Activated T-helper 1 cell treated with anti-CD3 and anti-CD28 coated beads, Interleukin-12 subunit alpha, Interleukin-12 subunit beta, Interleukin-2, Interleukin-4 antibody, amounts not matched to agents 30 ng/mL and 10 ng/mL and 1 ng/mL, durations not matched to agents 14 hours and 24 hours and 36 hours (primary cell): ENCODE measurements around the gene TMEM204. TPM values are rescaled to one million over a fixed set of nuclear protein-coding genes. Genes with fewer than 3 reads are reported as not detected.

Experiments used
- DNase-seq: peaks from one replicate; pipeline ENCODE4 v3.0.0; 2021; ENCODE audit warnings: low spot score
- H3K27ac Mint-ChIP-seq: one replicate; pipeline ENCODE4 v1.8.0; 2021; ENCODE audit warnings: mild to moderate bottlenecking, mixed read lengths
- H3K27me3 Mint-ChIP-seq: one replicate; pipeline ENCODE4 v1.8.0; 2022; ENCODE audit warnings: mild to moderate bottlenecking, moderate library complexity, mixed read lengths; ENCODE audit not compliant: insufficient read depth
- H3K36me3 Mint-ChIP-seq: one replicate; pipeline ENCODE4 v1.8.0; 2021; ENCODE audit warnings: low read depth, mixed read lengths
- H3K4me1 Mint-ChIP-seq: one replicate; pipeline ENCODE4 v1.8.0; 2021; ENCODE audit warnings: low read depth, mixed read lengths
- H3K4me3 Mint-ChIP-seq: one replicate; pipeline ENCODE4 v1.8.0; 2021; ENCODE audit warnings: mild to moderate bottlenecking, moderate library complexity, mixed read lengths
- H3K9me3 Mint-ChIP-seq: one replicate; pipeline ENCODE4 v1.8.0; 2021; ENCODE audit warnings: mixed read lengths
- intact Hi-C: fragments of 100-400 bp; cut with micrococcal nuclease; formaldehyde crosslinking; loops from one replicate; pipeline ENCODE4 v1.15.1; 2024
- total RNA-seq: library from RNA; stranded (reverse); gene quantifications from 2 replicates; pipeline ENCODE4 v1.2.3, GENCODE V29; 2022

The TMEM204 gene
- total RNA-seq, 1 donor from 2014 or later: 23.7 TPM

DNA sequence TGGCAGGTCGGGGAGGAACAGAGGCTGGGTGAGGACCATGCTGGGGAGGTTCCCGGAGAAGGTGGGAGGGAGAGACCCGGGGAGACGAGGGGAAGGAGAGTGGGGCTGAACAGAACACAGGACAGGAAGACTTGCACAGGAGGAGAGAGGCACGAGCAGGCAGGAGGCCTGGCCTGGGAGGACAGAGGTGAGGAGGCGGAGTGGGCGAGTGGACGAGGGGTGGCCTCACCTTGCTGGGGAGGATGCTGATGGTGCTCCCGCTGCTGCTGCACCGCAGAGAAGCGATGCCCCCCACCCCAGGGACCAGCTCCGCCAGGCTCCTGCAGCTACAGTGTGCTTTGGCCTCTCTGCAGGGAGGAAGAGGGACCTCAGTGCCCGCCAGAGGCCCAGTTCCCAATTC lies 34.5 kb downstream of the TMEM204 start:
- DNase-seq: no peak
- Mint-ChIP-seq H3K4me3 (no peak overlapping the region), H3K36me3 (no peaks in the 10 kb centered on the region), H3K27ac (no peak overlapping the region), H3K4me1 (no peaks in the 10 kb centered on the region), H3K27me3 (no peaks in the 10 kb centered on the region), H3K9me3 (no peaks in the 10 kb centered on the region)
- intact Hi-C loops: no loop called here

DNA sequence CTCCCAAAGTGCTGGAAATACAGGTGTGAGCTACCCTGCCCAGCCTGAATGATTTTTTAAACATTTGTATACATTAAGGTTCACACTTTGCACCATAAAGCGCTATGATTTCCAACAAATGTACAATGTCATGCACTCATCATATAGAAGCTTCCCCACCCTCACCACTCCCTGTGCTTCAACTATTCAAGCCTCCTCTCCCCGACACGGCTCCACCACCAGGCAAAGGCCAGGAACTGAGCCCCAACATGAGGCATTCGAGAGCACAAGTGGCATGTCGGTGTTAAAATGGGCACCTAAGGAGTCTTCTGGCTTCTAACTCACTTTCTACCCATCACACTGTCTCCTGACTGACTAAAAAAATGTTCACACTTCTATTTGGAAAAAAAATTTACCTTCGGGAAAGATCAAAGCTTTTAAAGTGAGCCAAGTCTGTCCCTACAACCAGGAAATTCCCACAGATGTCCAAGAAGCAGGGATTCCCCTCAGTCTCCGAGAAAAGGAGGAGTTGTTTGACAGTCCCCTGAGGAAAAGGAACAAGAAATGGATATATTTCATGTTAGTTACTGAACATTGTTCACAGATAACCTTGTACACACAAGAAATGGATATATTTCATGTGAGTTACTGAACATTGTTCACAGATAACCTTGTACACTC lies 37.7 kb downstream of the TMEM204 start:
- Mint-ChIP-seq H3K4me3 (no peak overlapping the region), H3K27me3 (no peaks in the 10 kb centered on the region), H3K27ac (no peak overlapping the region), H3K9me3 (no peaks in the 10 kb centered on the region), H3K36me3 (no peaks in the 10 kb centered on the region), H3K4me1 (no peaks in the 10 kb centered on the region)
- DNase-seq: no peak
- intact Hi-C loops: no loop called here

DNA sequence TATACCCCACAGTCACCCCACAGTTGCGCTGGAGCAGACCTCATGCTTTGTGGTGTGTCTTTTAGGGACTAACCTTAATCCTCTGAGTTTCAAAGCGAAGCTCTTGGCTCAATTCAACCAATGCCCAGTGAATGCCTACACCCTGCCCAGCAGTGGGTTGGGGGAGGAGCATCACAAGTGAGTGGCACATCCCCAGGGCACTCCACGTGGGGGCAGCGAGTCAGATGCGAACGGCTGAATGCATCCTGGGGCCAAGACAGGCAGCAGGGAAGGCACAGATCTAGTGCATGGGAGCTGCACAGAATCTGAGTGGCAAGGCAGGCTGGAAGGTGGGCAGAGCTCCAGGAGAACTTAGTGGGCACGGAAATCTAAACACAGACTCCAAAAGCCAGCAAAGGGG lies 39.2 kb downstream of the TMEM204 start:
- Mint-ChIP-seq H3K27ac (peak overlapping the region; percentile 34), H3K27me3 (no peaks in the 10 kb centered on the region), H3K4me1 (no peaks in the 10 kb centered on the region), H3K36me3 (no peaks in the 10 kb centered on the region), H3K9me3 (no peaks in the 10 kb centered on the region), H3K4me3 (no peak overlapping the region)
- intact Hi-C loops: no loop called here
- DNase-seq: no peak

DNA sequence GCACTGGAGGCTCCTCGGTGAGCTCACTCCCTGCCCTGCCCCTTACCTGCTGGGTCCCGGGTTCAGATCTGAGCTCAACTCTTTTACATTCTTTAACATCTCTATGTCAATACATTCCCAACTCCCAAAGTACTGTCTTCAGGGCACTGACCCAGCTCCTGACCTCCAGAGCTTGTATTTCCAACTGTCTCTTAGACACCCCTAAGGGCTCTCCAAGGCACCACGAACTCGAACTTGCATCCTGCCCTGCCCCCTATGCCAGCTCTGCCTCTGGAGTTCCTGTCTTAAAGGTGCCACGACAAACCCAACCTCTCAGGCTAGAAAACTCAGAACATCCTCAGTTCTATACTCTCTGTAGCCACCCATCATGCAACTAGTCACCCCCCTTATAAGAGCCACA lies 39.8 kb downstream of the TMEM204 start:
- Mint-ChIP-seq H3K36me3 (no peaks in the 10 kb centered on the region), H3K9me3 (no peaks in the 10 kb centered on the region), H3K27ac (no peak overlapping the region), H3K27me3 (no peaks in the 10 kb centered on the region), H3K4me1 (no peaks in the 10 kb centered on the region), H3K4me3 (no peak overlapping the region)
- intact Hi-C loops: no loop called here
- no peak for DNase-seq

- H3K9me3 Mint-ChIP-seq: no peaks in the 10 kb centered on the region
- no peak for DNase-seq
- no peak overlapping the region for H3K27ac Mint-ChIP-seq
- intact Hi-C loops: no loop called here
- no peaks in the 10 kb centered on the region for H3K27me3 Mint-ChIP-seq
- H3K4me3 Mint-ChIP-seq: no peak overlapping the region
- H3K36me3 Mint-ChIP-seq: no peaks in the 10 kb centered on the region
- no peaks in the 10 kb centered on the region for H3K4me1 Mint-ChIP-seq
Observed at GRCh38 chr16:1575578-1575977, 42.1 kb downstream of the TMEM204 start.

- DNase-seq: no peak
- H3K4me1 Mint-ChIP-seq: no peaks in the 10 kb centered on the region
- H3K27ac Mint-ChIP-seq: no peak overlapping the region
- H3K4me3 Mint-ChIP-seq: no peak overlapping the region
- no peaks in the 10 kb centered on the region for H3K27me3 Mint-ChIP-seq
- H3K36me3 Mint-ChIP-seq: no peaks in the 10 kb centered on the region
- H3K9me3 Mint-ChIP-seq: no peaks in the 10 kb centered on the region
- intact Hi-C loops: loop anchor here (1.0 kb wide), 1 partner anchor 44 kb away; no protein-coding TSS in a partner anchor
Observed at GRCh38 chr16:1579214-1579613, 45.7 kb downstream of the TMEM204 start.

DNA sequence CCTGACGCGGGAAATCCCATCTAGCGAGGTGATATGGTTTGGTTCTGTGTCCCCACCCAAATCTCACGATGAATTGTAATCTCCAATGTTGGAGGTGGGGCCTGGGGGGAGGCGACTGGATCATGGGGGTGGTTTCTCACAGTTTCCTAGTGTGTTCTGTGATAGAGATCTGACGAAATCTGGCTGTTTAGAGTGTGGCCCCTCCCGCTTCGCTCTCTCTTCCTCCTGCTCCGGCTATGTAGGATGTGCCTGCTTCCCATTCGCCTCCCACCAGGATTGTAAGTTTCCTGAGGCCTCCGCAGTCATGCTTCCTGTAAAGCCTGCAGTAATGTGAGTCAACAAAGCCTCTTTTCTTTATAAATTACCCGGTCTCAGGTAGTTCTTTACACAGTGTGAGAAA lies 46.8 kb downstream of the TMEM204 start:
- DNase-seq: no peak
- intact Hi-C loops: no loop called here
- Mint-ChIP-seq H3K4me1 (no peaks in the 10 kb centered on the region), H3K4me3 (no peak overlapping the region), H3K9me3 (no peaks in the 10 kb centered on the region), H3K36me3 (no peaks in the 10 kb centered on the region), H3K27ac (no peak overlapping the region), H3K27me3 (no peaks in the 10 kb centered on the region)

- Mint-ChIP-seq H3K27ac (no peak overlapping the region), H3K4me3 (no peak overlapping the region), H3K9me3 (no peaks in the 10 kb centered on the region), H3K4me1 (no peaks in the 10 kb centered on the region), H3K27me3 (no peaks in the 10 kb centered on the region), H3K36me3 (no peaks in the 10 kb centered on the region)
- DNase-seq: no peak
- intact Hi-C loops: no loop called here
Observed at GRCh38 chr16:1580956-1581355, 47.5 kb downstream of the TMEM204 start.

- Mint-ChIP-seq H3K4me3 (no peak overlapping the region), H3K27me3 (no peaks in the 10 kb centered on the region), H3K9me3 (no peaks in the 10 kb centered on the region), H3K4me1 (no peaks in the 10 kb centered on the region), H3K36me3 (no peaks in the 10 kb centered on the region), H3K27ac (no peak overlapping the region)
- intact Hi-C loops: no loop called here
- DNase-seq: no peak
Observed at GRCh38 chr16:1581804-1582203, 48.3 kb downstream of the TMEM204 start.

GRCh38 chr16:1583180-1583579 lies 49.7 kb downstream of the TMEM204 start:
- Mint-ChIP-seq H3K27ac (no peak overlapping the region), H3K27me3 (no peaks in the 10 kb centered on the region), H3K4me1 (no peaks in the 10 kb centered on the region), H3K36me3 (no peaks in the 10 kb centered on the region), H3K9me3 (no peaks in the 10 kb centered on the region), H3K4me3 (no peak overlapping the region)
- intact Hi-C loops: no loop called here
- DNase-seq: no peak

- no peaks in the 10 kb centered on the region for H3K4me1 Mint-ChIP-seq
- H3K4me3 Mint-ChIP-seq: no peak overlapping the region
- no peaks in the 10 kb centered on the region for H3K36me3 Mint-ChIP-seq
- intact Hi-C loops: no loop called here
- no peaks in the 10 kb centered on the region for H3K27me3 Mint-ChIP-seq
- no peaks in the 10 kb centered on the region for H3K9me3 Mint-ChIP-seq
- H3K27ac Mint-ChIP-seq: no peak overlapping the region
- DNase-seq: no peak
Observed at GRCh38 chr16:1584926-1585484, 51.5 kb downstream of the TMEM204 start.

DNA sequence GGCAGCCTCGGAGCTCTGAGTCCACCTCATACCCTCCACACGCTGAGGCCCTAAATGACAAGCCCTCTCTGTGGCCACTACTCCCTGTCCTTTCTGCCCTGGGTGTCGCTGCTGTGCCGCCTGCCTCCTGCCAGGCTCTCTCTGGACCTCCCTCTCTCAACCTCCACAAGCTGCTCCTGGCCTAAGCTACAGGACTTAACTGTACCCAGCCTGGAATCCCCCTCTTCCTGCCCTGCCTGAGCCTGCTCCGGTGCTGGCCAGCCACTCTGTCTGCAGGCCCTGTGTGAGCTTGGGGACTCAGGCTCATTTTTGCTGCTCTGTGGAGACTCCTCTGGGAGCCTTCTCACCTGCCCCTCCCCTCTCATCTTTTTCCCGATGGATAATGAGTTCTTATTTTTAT lies 56.9 kb downstream of the TMEM204 start:
- Mint-ChIP-seq H3K9me3 (no peaks in the 10 kb centered on the region), H3K4me1 (no peaks in the 10 kb centered on the region), H3K36me3 (no peaks in the 10 kb centered on the region), H3K4me3 (no peak overlapping the region), H3K27ac (no peak overlapping the region), H3K27me3 (no peaks in the 10 kb centered on the region)
- intact Hi-C loops: no loop called here
- no peak for DNase-seq

GRCh38 chr16:1590930-1591705 lies 57.7 kb downstream of the TMEM204 start:
- Mint-ChIP-seq H3K9me3 (no peaks in the 10 kb centered on the region), H3K27me3 (no peaks in the 10 kb centered on the region), H3K4me3 (no peak overlapping the region), H3K27ac (no peak overlapping the region), H3K36me3 (no peaks in the 10 kb centered on the region), H3K4me1 (no peaks in the 10 kb centered on the region)
- intact Hi-C loops: no loop called here
- no peak for DNase-seq
